GM18907 (cell line): ENCODE data around the gene ZNF385A.

Source experiments
- ATAC-seq: cut with Tn5 transposase; IDR thresholded peaks from one replicate; pipeline ENCODE4 v1.9.1; 2021; ENCODE audit warnings: mild to moderate bottlenecking, moderate library complexity; ENCODE audit not compliant: unreplicated experiment

Gene ZNF385A, protein sequence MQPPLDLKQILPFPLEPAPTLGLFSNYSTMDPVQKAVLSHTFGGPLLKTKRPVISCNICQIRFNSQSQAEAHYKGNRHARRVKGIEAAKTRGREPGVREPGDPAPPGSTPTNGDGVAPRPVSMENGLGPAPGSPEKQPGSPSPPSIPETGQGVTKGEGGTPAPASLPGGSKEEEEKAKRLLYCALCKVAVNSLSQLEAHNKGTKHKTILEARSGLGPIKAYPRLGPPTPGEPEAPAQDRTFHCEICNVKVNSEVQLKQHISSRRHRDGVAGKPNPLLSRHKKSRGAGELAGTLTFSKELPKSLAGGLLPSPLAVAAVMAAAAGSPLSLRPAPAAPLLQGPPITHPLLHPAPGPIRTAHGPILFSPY

DNA sequence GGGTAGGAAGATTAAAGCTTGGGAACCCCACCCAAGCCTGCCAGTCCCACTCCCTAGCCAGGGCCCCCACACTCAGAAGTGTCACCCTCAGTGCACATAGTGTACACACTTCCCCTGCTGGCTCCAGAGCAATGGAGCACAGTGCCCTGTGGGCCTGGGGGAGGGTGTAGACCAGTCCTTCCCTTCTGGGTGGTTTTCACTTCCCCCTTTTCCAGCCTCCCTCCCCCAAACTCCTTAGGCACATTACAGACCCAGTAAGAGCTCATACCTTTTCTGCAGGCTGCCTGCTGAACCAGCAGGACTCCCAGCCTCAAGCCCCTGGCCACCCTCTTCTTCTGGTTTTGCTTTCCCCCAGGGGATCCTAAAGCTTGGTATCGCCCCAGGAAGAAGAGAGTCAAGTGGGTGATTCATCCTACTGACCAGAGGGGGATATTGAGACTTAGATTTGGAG is at the start of gene ZNF385A:
Gene ZNF385A, minus strand, starts transcription at position 143 of the 451 bp plus-strand sequence. CDS start 219 bp downstream, outside the sequence.
- peak; percentile 42 for ATAC-seq

DNA sequence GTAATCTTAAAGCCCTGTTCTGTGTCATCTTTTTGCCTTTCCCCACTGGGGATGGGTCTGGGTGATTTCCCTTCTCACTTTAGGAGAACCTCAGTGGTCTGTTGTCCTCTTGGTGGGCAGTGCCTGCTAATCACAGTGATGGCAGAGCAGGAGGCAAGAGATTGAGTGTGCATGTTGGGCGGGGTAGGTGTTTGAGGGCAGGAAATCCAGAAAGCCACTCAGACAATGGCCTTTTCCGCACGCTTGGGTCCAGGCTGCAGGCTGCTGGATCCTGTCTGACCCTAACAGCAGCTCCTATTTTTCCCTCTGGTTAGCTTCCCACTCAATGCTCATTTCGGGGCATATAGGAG is 48.3 kb upstream of the ZNF385A start:
- no peak for ATAC-seq

DNA sequence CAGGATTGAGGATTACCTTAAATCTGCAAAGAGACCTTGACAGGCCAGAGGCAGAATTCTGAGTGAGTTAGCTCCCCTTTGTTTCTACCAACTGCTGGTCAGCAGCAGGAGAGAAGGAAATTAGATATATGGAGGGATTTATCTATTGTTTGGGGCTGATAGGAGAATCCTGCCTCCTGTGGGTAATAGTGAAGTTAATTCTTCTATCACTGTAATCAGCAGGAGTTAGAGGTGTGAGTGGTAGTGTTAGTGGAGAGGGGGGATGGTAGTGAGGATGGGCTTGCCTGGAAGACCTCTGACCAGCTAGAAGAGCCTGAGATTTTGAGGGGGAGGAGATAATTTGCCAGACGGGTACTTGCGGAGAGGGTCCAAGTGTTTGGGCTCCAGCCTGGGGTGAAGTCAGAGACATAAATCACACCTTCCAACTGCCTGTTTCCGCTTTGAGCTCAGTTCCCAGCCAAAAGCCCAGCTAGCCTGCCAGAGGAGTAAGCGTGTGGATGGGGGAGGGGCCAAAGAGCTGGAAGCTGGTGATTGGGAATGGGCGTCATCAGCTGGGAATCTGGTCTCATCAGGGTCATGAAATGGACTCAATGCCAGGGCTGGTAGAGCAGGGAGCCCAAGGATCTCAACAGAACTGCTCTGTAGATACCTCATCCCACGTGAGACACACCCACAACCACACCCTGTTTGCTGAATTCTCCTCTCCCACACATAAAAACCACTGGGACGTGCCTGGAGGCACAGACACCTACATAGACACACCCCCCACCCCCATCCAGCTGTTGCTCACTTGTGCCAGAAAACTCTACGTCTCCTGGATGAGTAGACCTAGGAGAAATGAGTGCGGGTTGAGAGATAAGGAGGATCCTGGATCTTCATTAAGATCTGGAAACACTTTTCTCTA is 47.6 kb upstream of the ZNF385A start:
- ATAC-seq = no peak

DNA sequence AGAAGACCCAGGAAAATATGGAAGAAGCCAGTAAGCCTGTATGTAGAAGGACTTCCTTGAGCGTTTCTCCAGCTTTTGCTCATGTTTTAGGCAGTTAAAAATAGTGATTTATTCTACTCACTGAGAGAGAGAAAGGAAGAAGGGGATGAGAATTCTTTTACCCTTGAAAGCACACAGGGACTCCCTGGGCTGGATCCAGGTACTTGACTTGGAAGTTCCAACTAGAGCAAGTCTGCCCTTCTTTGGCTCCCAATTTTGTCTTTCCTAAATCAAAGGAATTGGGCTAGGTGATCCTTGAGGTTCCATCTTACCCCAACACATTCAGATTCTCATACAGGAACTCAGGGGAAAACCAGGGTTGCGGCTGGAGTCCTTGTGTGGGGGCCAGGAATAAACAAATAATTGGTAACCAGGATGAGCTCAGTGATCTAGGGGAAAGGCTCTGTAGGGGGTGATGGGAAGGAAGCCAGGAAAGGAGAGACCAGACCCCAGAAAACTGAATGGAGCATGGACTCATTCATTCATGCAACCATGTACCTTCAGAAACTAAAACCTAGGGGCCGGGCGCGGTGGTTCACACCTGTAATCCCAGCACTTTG is 46.0 kb upstream of the ZNF385A start:
- ATAC-seq = no peak

DNA sequence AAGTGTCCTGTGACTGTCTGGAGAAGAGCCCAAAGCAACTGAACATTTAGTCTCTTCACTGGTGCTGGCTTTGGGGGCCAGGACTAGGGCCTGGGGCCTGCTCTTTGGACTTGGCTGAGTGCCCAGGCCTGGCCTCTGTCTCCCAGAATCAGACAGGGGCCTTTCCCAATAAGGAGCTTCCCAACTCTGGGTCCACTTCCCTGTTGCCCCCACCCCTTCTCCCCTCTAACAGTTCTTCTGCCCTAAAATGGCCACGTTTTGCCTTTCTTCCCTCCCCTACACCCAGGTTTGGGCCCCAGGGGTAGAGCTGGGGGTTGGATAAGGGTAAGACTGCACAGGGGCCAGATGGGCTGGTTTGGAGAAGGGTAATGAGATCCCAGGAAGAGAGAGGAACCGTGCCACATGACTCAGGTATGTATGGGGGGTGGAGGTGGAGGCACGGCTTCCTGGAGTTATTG is 44.5 kb upstream of the ZNF385A start:
- no peak for ATAC-seq

DNA sequence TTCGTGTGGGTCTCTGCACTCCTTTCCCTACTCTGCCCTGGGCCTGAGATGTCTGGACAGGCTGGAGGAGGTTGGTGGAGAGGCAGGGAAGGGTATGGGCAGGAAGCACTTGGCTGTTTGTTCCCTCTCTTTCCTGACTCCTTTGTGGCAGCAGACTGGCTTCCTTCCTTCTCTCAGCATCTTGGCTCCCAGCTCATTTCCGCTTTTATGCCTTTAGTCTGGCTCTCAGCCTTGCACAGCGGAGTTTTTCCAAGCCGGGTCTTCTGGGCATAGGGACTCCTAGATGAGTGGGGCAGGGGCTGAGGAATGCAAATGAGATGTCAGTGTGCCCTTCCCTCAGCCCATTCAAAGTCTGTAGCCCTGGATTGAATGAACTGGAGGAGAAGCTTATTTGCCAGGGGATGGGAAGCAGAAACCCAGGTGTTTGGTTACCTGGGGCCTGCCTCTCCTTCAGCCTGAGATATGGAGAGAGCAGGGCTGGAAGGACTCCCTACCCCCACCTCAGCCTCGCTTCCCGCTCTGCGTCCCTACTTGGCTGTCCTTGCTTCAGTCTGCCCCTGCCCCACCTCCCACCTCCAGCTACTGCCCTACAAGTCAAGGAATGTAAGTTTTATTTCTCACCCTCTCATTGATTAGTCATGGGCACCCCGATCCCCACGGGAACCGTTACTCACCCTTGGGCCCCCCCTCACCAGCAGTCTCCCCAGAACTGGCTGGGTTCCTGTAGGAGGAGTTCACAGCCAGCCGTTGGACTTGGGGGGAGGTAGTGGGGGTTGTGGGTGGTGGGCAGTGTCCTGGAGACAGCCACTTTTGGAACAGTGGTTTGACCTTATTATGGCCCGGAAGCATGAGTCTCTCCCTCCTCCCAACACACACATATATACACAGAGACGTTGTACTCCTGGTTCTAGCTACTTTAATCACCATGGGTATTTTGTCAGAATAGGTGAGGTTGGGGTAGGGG is 43.8 kb upstream of the ZNF385A start:
- no peak for ATAC-seq

DNA sequence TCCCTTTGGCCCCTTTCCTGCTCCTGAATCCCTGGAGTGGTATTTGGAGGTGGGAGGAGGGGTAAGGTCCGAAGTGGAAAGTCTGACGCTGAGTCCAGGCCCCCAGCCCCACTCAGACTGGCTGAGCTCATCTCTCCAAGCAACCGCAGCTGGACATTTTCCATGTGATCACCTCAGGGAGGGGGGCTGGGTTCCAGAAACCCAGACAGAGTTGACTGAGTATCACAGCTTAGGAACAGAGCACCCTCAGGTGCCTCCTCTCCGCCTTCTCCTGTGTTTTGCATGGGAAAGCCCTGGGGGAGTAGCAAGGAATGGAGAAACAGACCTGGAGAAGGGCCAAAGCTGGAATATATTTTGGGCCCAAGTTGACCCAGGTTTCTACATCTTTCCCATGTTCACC is 42.6 kb upstream of the ZNF385A start:
- ATAC-seq = no peak

DNA sequence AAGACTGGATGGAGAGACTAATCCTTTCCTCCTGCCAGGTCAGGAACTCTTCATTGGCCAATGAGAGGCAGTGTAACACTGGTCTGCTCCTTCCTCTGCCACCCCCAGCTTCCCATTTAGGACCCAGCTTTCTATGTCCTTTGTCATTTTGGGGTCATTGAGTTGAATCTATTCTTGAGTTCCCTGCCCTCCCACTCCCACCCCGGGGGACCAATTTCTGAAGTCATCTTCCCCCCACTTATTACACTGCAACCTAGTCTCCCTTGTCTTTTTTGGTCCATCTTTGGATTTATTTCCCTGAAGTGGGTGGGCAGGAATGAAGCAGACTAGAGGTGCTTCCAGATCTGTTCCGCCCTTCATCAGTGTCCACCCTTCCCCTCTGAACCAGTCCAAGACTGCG is 42.2 kb upstream of the ZNF385A start:
- ATAC-seq = no peak

DNA sequence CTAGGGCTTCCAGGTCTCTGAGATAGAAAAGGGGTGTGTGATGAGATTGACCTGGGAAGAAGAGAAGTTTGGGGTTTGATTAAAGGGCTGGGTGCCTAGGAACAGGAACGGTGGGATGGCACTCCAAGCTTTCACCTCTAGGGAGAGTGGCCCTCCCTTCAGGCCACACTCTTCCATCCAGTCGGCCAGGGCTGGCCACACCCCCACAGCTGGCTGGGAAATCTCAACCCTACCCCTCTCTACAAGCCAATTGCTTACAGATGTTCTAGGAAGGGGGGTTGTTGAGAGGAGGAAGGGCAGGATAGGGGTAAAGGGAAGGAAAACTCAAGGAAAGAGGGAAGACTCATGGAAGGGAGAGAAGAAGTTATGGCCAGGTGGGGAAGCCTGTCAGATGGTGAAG is 41.2 kb upstream of the ZNF385A start:
- no peak for ATAC-seq

DNA sequence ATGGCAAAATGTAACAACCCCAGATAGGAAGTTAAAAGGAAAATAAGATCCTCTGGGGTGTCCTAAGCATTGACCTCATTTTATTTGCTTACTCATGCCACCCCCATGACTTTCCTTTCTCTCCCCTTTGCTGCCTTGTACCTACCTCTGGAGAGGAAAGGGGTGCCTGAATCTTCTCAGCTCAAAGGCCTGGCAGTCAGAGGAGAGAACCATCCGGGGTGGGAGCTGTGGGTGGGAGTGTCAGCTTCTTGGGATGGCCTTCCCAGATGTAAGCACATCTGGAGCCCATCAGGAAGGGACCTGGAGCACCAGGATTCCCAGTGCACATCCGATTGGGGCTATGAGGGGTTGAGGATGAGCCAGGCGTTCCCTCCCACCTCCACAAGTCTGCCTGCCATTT is 39.7 kb upstream of the ZNF385A start:
- ATAC-seq = no peak

DNA sequence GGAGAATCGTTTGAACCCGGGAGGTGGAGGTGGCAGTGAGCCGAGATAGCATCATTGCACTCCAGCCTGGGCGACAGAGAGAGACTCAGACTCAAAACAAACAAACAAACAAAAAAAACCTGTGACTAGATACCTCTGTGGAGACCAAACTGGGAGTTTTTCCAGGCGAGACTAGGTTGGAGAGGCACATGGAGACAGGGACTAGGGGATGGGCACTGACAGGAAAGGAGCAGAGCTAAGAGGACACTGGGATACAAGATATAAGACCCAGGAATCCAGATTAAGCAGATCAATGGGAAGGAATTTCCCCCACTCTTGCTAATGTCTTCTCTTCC is 39.2 kb upstream of the ZNF385A start:
- ATAC-seq = no peak

DNA sequence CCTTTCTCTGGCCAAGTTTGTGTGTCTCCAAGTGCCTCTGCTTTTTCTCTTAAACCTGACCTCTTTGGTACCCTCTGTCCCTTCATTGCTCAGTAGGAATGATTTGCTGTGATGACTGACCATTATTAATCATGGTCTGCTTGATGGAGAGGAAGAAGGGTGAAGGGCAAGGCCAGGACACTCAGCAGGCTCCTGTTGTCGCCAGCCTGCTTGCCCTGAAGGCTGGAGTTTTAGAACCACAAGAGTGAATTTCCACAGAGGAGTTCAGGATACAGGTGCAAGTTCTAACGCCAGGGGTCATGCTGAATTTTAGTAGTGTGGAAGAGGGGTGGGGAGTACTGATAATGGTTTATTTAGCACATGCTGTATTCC is 37.3 kb upstream of the ZNF385A start:
- no peak for ATAC-seq

DNA sequence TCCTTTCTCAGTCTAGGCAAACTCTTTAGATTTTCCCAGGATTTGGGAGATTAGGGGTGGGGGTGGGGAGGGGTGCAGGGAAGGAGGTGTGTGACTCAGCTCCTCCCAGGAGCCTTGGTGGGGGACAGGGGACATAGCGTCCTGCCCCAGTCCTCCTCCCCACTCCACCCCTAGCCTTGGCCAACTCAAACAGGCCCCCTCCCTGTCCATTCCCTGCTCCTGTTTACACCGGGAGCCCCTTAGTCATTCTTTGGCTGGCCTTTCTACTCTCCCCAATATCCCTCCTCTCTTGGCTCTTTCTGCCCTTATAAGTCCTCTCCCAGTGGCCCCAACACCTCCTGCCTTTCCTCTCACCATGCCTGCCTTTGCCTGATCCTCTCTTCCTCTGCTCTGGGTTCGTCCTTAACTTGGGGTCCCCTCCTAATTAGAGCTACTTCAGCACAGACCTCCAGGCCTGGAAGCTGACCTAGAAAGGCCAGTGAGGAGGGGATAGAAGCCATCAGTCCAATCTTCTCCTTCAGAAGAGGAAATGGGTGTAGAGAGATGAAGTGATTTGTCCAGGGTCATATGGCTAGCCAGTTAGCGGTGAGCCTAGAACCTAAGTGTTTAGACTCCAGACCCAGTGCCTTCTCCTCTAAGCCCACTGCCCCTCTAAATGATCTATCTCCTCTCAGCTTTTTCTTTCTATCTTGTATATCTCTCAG is 36.8 kb upstream of the ZNF385A start:
- ATAC-seq = no peak

DNA sequence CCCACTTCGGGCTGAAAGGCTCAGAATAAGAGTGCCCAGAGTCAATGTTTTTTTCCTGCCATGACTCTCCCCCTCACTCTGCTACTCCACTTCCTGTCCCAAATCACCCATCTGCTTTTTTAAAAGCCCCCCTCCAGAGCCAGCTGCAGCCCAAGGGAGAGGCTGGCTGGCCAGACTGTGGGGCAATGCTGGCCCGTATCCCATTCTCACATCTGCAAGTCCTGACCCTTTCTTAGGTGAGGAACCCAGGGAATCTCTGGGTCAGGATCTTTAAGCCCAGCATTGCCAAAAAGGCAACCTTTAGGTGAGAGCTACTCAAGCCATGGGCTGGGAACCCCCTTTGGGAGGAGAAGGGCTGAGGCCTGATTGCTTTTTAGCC is 36.2 kb upstream of the ZNF385A start:
- ATAC-seq = no peak

DNA sequence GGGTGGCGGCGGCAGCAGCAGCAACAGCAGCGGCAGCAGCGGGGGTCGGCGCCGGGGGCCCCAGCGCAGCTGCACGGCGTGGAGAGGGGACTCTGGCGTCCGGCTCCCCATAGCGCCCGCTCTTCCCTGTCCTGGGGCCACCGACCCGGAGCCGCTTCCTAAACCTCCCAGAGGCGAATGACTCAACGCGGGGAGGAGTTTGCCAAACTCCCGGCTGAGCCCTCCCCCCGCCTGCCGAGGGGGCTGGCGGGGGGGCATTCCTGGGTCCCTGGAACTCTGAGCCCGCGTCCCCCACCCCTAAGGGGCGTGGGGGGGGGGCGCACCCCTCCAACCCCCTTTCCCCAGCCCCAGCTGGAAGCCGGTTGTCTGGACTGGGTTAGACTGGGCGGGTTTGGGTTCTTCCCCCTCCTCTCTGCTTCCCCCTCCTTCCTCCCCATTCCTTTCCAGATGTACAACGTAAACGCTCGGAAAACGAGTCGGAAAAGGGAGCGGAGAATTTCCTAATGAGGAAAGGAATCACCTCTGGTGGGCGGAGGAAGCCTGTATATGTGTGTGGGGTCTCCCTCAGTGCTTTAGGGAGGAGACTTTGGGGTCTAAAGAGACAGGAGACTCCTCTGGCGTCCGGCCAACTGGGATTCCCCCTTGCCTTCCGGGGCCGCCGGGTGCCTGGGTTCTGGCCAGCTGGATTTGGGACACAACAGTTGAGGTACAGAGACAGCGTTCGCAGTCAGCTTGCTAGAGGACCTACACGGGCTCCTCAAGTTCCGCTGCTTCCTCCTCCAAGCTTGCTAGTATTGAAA is 34.8 kb upstream of the ZNF385A start, which contains the start of gene ITGA5:
Gene ITGA5, minus strand, starts transcription at position 179 of the 800 bp plus-strand sequence. Its CDS starts 68 bp downstream, at position 111.
- no peak for ATAC-seq

DNA sequence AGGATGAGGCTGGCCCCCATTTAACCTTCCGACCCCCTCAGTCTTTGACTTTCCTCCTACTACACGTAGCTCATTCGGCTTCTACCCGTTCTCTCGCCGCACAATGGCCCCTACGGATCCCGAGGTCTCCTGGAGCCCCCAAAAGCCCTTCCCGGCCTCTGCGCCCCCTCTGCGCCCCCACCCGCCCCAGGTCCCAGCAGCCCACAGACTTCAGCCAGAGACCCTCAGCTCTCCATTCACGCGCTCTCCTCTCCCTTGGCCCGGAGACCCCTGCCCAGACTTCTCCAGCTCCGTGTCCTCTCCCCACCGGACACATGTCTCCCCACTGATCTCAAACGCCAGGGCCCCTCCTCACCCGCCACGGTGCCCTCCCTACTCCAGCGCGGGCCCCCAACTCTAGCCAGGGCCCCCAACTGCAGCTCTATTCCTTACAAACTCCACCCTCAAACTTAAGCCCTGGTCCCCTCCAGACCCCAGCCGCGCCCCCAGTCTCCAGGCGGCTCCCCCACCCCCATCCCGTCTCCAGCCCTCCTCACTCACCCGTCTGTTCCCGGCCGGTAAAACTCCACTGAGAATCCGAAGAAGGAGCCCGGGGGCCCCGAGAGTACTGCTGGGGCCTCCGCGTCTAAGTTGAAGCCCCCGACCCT is 34.0 kb upstream of the ZNF385A start:
- ATAC-seq = no peak

DNA sequence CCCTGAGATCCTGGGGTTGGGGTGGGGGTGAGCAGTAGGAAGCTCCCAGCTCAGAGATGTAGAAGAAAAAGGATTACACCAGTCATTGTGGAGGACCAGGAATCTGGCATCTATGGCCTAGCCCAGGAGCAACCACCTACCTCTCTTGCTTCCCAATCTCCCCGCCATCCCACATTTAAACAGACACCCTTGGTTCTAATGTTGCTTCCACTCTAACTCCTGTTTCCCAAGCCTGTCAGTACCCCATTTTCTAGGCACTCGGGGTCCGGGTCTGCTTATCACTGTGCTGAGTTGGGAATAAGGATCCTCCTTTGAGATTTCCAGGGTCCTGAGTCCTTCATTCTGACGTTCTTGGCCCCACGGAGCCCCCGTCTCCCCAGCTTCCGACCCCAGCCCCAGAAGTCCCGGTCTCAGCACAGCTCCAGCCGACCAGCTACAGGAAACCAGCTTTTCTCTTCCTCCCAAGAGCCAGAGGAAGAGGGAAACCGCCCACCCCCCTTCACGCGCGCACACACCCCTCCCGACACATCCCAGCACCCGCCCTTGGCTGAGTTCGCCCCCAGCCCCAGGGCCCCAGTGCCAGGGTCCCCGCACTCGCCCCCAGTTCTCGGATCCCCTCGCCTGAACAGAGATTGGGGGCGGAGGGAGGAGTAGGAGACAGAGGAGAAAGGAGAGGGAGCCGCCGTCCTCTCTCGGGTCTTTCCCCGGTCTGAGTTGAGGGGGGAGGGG is 33.3 kb upstream of the ZNF385A start:
- ATAC-seq = no peak
